Smooth muscle cell (in vitro differentiated cells): Measurements from ENCODE around the gene PPIF. TPM values are rescaled to one million over a fixed set of nuclear protein-coding genes. Genes with fewer than 3 reads are reported as not detected.
A peak's percentile ranks its signal among the peaks of the same experiment; 100 is the strongest.
"Not testable (repeated sequence)": the region's sequence is repeated elsewhere in the genome, so short reads cannot be mapped to it uniquely, and the experiment has no call there.

Experiments used
- DNase-seq: peaks from one replicate; lab custom pipeline; 2025; ENCODE audit not compliant: unreplicated experiment; lab: John Stamatoyannopoulos, UW
- H2AFZ ChIP-seq: fragments of 200-600 bp; sonication (generic); 2 replicates; pipeline ENCODE4 v1.6.0; 2016; ENCODE audit warnings: antibody characterized with exemption, low read depth, mild to moderate bottlenecking
- H3F3A ChIP-seq: fragments of 200-600 bp; sonication (generic); 2 replicates; pipeline ENCODE4 v1.6.0; 2017; ENCODE audit warnings: antibody characterized with exemption, low read depth
- H3K27ac ChIP-seq: fragments of 200-600 bp; sonication (generic); 2 replicates; pipeline ENCODE4 v1.5.1; 2016; ENCODE audit warnings: low read depth, mild to moderate bottlenecking
- H3K27me3 ChIP-seq: fragments of 200-600 bp; sonication (generic); 2 replicates; pipeline ENCODE4 v1.6.1; 2016; ENCODE audit warnings: low read depth, mild to moderate bottlenecking
- H3K36me3 ChIP-seq: fragments of 200-600 bp; sonication (generic); 2 replicates; pipeline ENCODE4 v1.5.1; 2016; ENCODE audit warnings: low read depth
- H3K4me1 ChIP-seq: fragments of 200-600 bp; sonication (generic); 2 replicates; pipeline ENCODE4 v1.5.1; 2016; ENCODE audit warnings: low read depth
- H3K4me2 ChIP-seq: fragments of 200-600 bp; sonication (generic); 2 replicates; pipeline ENCODE4 v1.6.0; 2016; ENCODE audit warnings: mild to moderate bottlenecking
- H3K4me3 ChIP-seq: fragments of 200-600 bp; sonication (generic); 2 replicates; pipeline ENCODE4 v1.5.1; 2016; ENCODE audit warnings: mild to moderate bottlenecking
- H3K79me2 ChIP-seq: fragments of 200-600 bp; sonication (generic); 2 replicates; pipeline ENCODE4 v1.6.0; 2016; ENCODE audit warnings: low read depth, mild to moderate bottlenecking
- H3K9ac ChIP-seq: fragments of 200-600 bp; sonication (generic); 2 replicates; pipeline ENCODE4 v1.6.0; 2016; ENCODE audit warnings: low read depth
- H3K9me3 ChIP-seq: fragments of 200-600 bp; sonication (generic); replicated peaks from 2 replicates; pipeline ENCODE4 v1.5.1; 2016; ENCODE audit warnings: low read depth
- H4K20me1 ChIP-seq: fragments of 200-600 bp; sonication (generic); 2 replicates; pipeline ENCODE4 v1.6.0; 2016; ENCODE audit warnings: low read depth
- CTCF ChIP-seq: fragments of 200-600 bp; sonication (generic); IDR thresholded peaks from 2 replicates; pipeline ENCODE4 v1.5.1; 2017; ENCODE audit warnings: borderline replicate concordance, mild to moderate bottlenecking, antibody characterized with exemption; ENCODE audit not compliant: insufficient read depth, poor library complexity, severe bottlenecking
- WGBS: methylation state at CpG from one replicate; pipeline ENCODE4 v1.1.7; 2016; ENCODE audit warnings: low lambda C conversion rate; 5-methylcytosine and 5-hydroxymethylcytosine counted together
- polyA plus RNA-seq: library from polyadenylated mRNA; unstranded; fragments of >200 nt; fragmentation: Nextera tagmentation; extraction: Ambion mirVana; gene quantifications from 2 replicates; pipeline ENCODE4 v1.2.1, GENCODE V29; 2016
- total RNA-seq: library from RNA; depleted of rRNA; stranded (reverse); fragments of >200 nt; gene quantifications from 2 replicates; pipeline ENCODE4 v1.2.3, GENCODE V29; 2014

Gene PPIF
- total and polyA plus RNA-seq, 2 experiments from 2014 or later = 24.3 to 29.7 TPM

GRCh38 chr10:79328737-79329504 lies 18.3 kb upstream of the PPIF start:
- no peak for DNase-seq
- Histone ChIP-seq H3K9me3 (no peaks in the 10 kb centered on the region), H3K4me1 (no peaks in the 10 kb centered on the region), H3K27me3 (no peaks in the 10 kb centered on the region), H3F3A (no peaks in the 10 kb centered on the region), H3K9ac (peak overlapping the region; percentile 66), H3K36me3 (no peaks in the 10 kb centered on the region), H3K27ac (no peak overlapping the region), H3K4me3 (no peak overlapping the region), H4K20me1 (no peaks in the 10 kb centered on the region), H3K4me2 (no peak overlapping the region), H3K79me2 (no peaks in the 10 kb centered on the region), H2AFZ (no peak overlapping the region)
- TF ChIP-seq CTCF = no peak
- 90% methylated on average over 14 of the region's 14 CpGs for WGBS

- DNase-seq = no peak
- Histone ChIP-seq H2AFZ (no peak overlapping the region), H3K36me3 (no peaks in the 10 kb centered on the region), H3K27me3 (no peaks in the 10 kb centered on the region), H3K27ac (no peak overlapping the region), H3K79me2 (no peaks in the 10 kb centered on the region), H3K9ac (peak overlapping the region; percentile 66), H3F3A (no peaks in the 10 kb centered on the region), H3K4me1 (no peaks in the 10 kb centered on the region), H3K9me3 (no peaks in the 10 kb centered on the region), H3K4me2 (no peak overlapping the region), H4K20me1 (no peaks in the 10 kb centered on the region), H3K4me3 (no peak overlapping the region)
- TF ChIP-seq CTCF = no peak
- 78% methylated on average over 9 of the region's 9 CpGs for WGBS
Measured at GRCh38 chr10:79329529-79329928, 17.7 kb upstream of the PPIF start.

GRCh38 chr10:79331226-79331625 lies 16.0 kb upstream of the PPIF start:
- no peaks in the 10 kb centered on the region for H3K4me1 ChIP-seq
- H3K9ac ChIP-seq = peak overlapping the region; percentile 78
- H3K9me3 ChIP-seq = no peaks in the 10 kb centered on the region
- 78% methylated on average over 5 of the region's 5 CpGs for WGBS
- no peaks in the 10 kb centered on the region for H4K20me1 ChIP-seq
- no peak for DNase-seq
- H3K27ac ChIP-seq = peak overlapping the region; percentile 81
- no peak overlapping the region for H3K4me2 ChIP-seq
- H3K79me2 ChIP-seq = no peaks in the 10 kb centered on the region
- H3F3A ChIP-seq = no peaks in the 10 kb centered on the region
- no peak overlapping the region for H2AFZ ChIP-seq
- no peaks in the 10 kb centered on the region for H3K27me3 ChIP-seq
- no peaks in the 10 kb centered on the region for H3K36me3 ChIP-seq
- TF ChIP-seq CTCF = no peak
- no peak overlapping the region for H3K4me3 ChIP-seq

GRCh38 chr10:79331709-79332108 lies 15.6 kb upstream of the PPIF start:
- no peaks in the 10 kb centered on the region for H3F3A ChIP-seq
- H3K9ac ChIP-seq = peak overlapping the region; percentile 78
- no peaks in the 10 kb centered on the region for H3K27me3 ChIP-seq
- 41% methylated on average over 6 of the region's 6 CpGs for WGBS
- no peak for DNase-seq
- H4K20me1 ChIP-seq = no peaks in the 10 kb centered on the region
- no peaks in the 10 kb centered on the region for H3K9me3 ChIP-seq
- no peak overlapping the region for H3K4me3 ChIP-seq
- H3K27ac ChIP-seq = peak overlapping the region; percentile 81
- no peaks in the 10 kb centered on the region for H3K36me3 ChIP-seq
- no peak overlapping the region for H3K4me2 ChIP-seq
- TF ChIP-seq CTCF = no peak
- no peak overlapping the region for H2AFZ ChIP-seq
- H3K4me1 ChIP-seq = no peaks in the 10 kb centered on the region
- H3K79me2 ChIP-seq = no peaks in the 10 kb centered on the region

GRCh38 chr10:79332610-79333315 lies 14.5 kb upstream of the PPIF start:
- H3K27me3 ChIP-seq, H3K4me2 ChIP-seq, H3K36me3 ChIP-seq, H4K20me1 ChIP-seq, H2AFZ ChIP-seq, H3K9me3 ChIP-seq, H3K4me3 ChIP-seq, DNase-seq, H3K79me2 ChIP-seq, H3K4me1 ChIP-seq, H3F3A ChIP-seq: not testable (repeated sequence)
- H3K9ac ChIP-seq = peak overlapping the region; percentile 33
- 84% methylated on average over 2 of the region's 10 CpGs for WGBS
- H3K27ac ChIP-seq = peak overlapping the region; percentile 82
